ENCODE results near the gene MTMR11. TPM values are rescaled to one million over a fixed set of nuclear protein-coding genes. Genes with fewer than 3 reads are reported as not detected.

MTMR11 gene
- total RNA-seq, 1 experiment from 2014 or later, result 32.3 TPM

- Mint-ChIP-seq H3K4me1 (ENCODE audit: low read depth, unreplicated experiment) (peaks cover 19% of the 10 kb centered on the region), H3K36me3 (ENCODE audit: insufficient read depth, unreplicated experiment) (peaks cover 12% of the 10 kb centered on the region), H3K4me3 (ENCODE audit: low read depth, unreplicated experiment) (no peak overlapping the region), H3K27me3 (ENCODE audit: unreplicated experiment) (no peaks in the 10 kb centered on the region), H3K9me3 (ENCODE audit: low read depth, unreplicated experiment) (no peaks in the 10 kb centered on the region), H3K27ac (ENCODE audit: unreplicated experiment) (no peak overlapping the region)
- DNase-seq, result peak; percentile 57
- BruUV-seq (replicated peaks), result no TSS peak
- intact Hi-C loops (cut with micrococcal nuclease; ENCODE audit: unreplicated experiment), result loop anchor here (5.0 kb wide), 1 partner anchor 39 kb away; no protein-coding TSS in a partner anchor
- CTCF ChIA-PET, result interaction anchor here (0.9 kb wide), 1 partner anchor 14 kb away, joined by 4 read pairs; no protein-coding TSS in a partner anchor
- no peak for TF ChIP-seq CTCF (IDR thresholded peaks at IDR 0.05; ENCODE audit: unreplicated experiment)
These were observed 41.9 kb upstream of the MTMR11 start for GRCh38 chr1:149978547-149979023.

GRCh38 chr1:149977345-149977744 lies 40.7 kb upstream of the MTMR11 start:
- TF ChIP-seq CTCF (IDR thresholded peaks at IDR 0.05; ENCODE audit: unreplicated experiment), result no peak
- intact Hi-C loops (cut with micrococcal nuclease; ENCODE audit: unreplicated experiment), result loop anchor here (5.0 kb wide), 1 partner anchor 40 kb away; no protein-coding TSS in a partner anchor
- CTCF ChIA-PET, result interaction anchor here (0.7 kb wide), 1 partner anchor 38 kb away, joined by 3 read pairs; no protein-coding TSS in a partner anchor
- no peaks in the 10 kb centered on the region for H3K9me3 Mint-ChIP-seq (ENCODE audit: low read depth, unreplicated experiment)
- no peak overlapping the region for H3K27ac Mint-ChIP-seq (ENCODE audit: unreplicated experiment)
- no TSS peak for BruUV-seq (replicated peaks)
- H3K36me3 Mint-ChIP-seq (ENCODE audit: insufficient read depth, unreplicated experiment), result peaks cover 12% of the 10 kb centered on the region
- peaks cover 19% of the 10 kb centered on the region for H3K4me1 Mint-ChIP-seq (ENCODE audit: low read depth, unreplicated experiment)
- no peak overlapping the region for H3K4me3 Mint-ChIP-seq (ENCODE audit: low read depth, unreplicated experiment)
- no peaks in the 10 kb centered on the region for H3K27me3 Mint-ChIP-seq (ENCODE audit: unreplicated experiment)
- DNase-seq, result no peak

- intact Hi-C loops (cut with micrococcal nuclease; ENCODE audit: unreplicated experiment), result no loop called here
- Mint-ChIP-seq H3K36me3 (ENCODE audit: insufficient read depth, unreplicated experiment) (peaks cover 12% of the 10 kb centered on the region), H3K27ac (ENCODE audit: unreplicated experiment) (no peak overlapping the region), H3K27me3 (ENCODE audit: unreplicated experiment) (no peaks in the 10 kb centered on the region), H3K9me3 (ENCODE audit: low read depth, unreplicated experiment) (no peaks in the 10 kb centered on the region), H3K4me3 (ENCODE audit: low read depth, unreplicated experiment) (no peak overlapping the region), H3K4me1 (ENCODE audit: low read depth, unreplicated experiment) (no peaks in the 10 kb centered on the region)
- no peak for TF ChIP-seq CTCF (IDR thresholded peaks at IDR 0.05; ENCODE audit: unreplicated experiment)
- BruUV-seq (replicated peaks), result no TSS peak
- CTCF ChIA-PET, result no interaction called here
- no peak for DNase-seq
These were observed 35.9 kb upstream of the MTMR11 start for GRCh38 chr1:149972547-149972946.

- Mint-ChIP-seq H3K27ac (ENCODE audit: unreplicated experiment) (no peak overlapping the region), H3K9me3 (ENCODE audit: low read depth, unreplicated experiment) (no peaks in the 10 kb centered on the region), H3K36me3 (ENCODE audit: insufficient read depth, unreplicated experiment) (peaks cover 26% of the 10 kb centered on the region), H3K4me1 (ENCODE audit: low read depth, unreplicated experiment) (no peaks in the 10 kb centered on the region), H3K27me3 (ENCODE audit: unreplicated experiment) (no peaks in the 10 kb centered on the region), H3K4me3 (ENCODE audit: low read depth, unreplicated experiment) (no peak overlapping the region)
- no TSS peak for BruUV-seq (replicated peaks)
- CTCF ChIA-PET, result no interaction called here
- no peak for DNase-seq
- intact Hi-C loops (cut with micrococcal nuclease; ENCODE audit: unreplicated experiment), result no loop called here
- TF ChIP-seq CTCF (IDR thresholded peaks at IDR 0.05; ENCODE audit: unreplicated experiment), result no peak
These were observed 31.0 kb upstream of the MTMR11 start for GRCh38 chr1:149967646-149968045.
